T-cell (primary cell): ENCODE measurements around the gene IL20. TPM values are rescaled to one million over a fixed set of nuclear protein-coding genes. Genes with fewer than 3 reads are reported as not detected.

Source experiments
- ATAC-seq, 4 experiments: fragments of 200-7000 bp in 3 of 4; fragments of 150-1000 bp in 1 of 4; cut with Tn5 transposase; replicated peaks in 1 of 4; 1 replicate in 3 of 4; 2 replicates in 1 of 4; pipeline ENCODE4 v1.10.0; 2021; ENCODE audit warnings: moderate library complexity in 3 of 4, mild to moderate bottlenecking in 2 of 4, moderate number of reproducible peaks in 1 of 4
- CTCF ChIA-PET, 2 donors: fragments of 300-600 bp; sonication (Branson Sonifier 250); formaldehyde crosslinking; loops; one replicate each; lab custom pipeline; 2022; ENCODE audit warnings: antibody characterized with exemption in 2 of 2; lab: Charles Lee
- POLR2A ChIA-PET, 2 donors: fragments of 300-600 bp; sonication (Branson Sonifier 250); formaldehyde crosslinking; loops; one replicate each; lab custom pipeline; 2022; ENCODE audit warnings: antibody characterized with exemption in 2 of 2; lab: Charles Lee
- DNase-seq, 35 experiments: peaks; one replicate each; pipeline versions ENCODE4 v3.0.0 to v3.0.0-alpha.2; 2013 to 2023
- H3K27ac ChIP-seq: one replicate; pipeline ENCODE4 v1.5.1; 2013; ENCODE audit warnings: low read length
- H3K27me3 ChIP-seq, 2 experiments: replicated peaks in 1 of 2; 1 replicate in 1 of 2; 2 replicates in 1 of 2; pipeline versions ENCODE4 v1.6.1 to v1.7.0; 2013; ENCODE audit warnings: low read length in 1 of 2, mixed read lengths in 1 of 2; ENCODE audit not compliant: control insufficient read depth in 2 of 2, insufficient read depth in 2 of 2; ENCODE audit errors: extremely low read depth in 1 of 2
- H3K36me3 ChIP-seq, 2 donors: 1 replicate in 1 of 2; 2 replicates in 1 of 2; pipeline versions ENCODE4 v1.6.1 to v1.7.0; 2013; ENCODE audit warnings: low read length in 1 of 2; ENCODE audit not compliant: control insufficient read depth in 2 of 2, insufficient read depth in 1 of 2; ENCODE audit errors: extremely low read depth in 1 of 2
- H3K4me1 ChIP-seq, 2 experiments: 1 replicate in 1 of 2; 2 replicates in 1 of 2; pipeline versions ENCODE4 v1.6.1 to v1.7.0; 2013; ENCODE audit warnings: low read length in 2 of 2, mixed read lengths in 1 of 2; ENCODE audit not compliant: insufficient read depth in 2 of 2, control insufficient read depth in 1 of 2; ENCODE audit errors: extremely low read depth in 1 of 2
- H3K4me3 ChIP-seq, 2 donors: 1 replicate in 1 of 2; 2 replicates in 1 of 2; pipeline versions ENCODE4 v1.5.1 to v1.7.0; 2013; ENCODE audit warnings: mild to moderate bottlenecking in 2 of 2, low read length in 1 of 2, moderate library complexity in 1 of 2; ENCODE audit not compliant: control insufficient read depth in 1 of 2; ENCODE audit errors: extremely low read depth in 1 of 2
- H3K9me3 ChIP-seq: 2 replicates; pipeline ENCODE4 v1.7.0; 2013
- H3K27ac Mint-ChIP-seq, 2 donors: one replicate each; pipeline ENCODE4 v1.8.0; 2020 to 2021; ENCODE audit warnings: mild to moderate bottlenecking in 2 of 2, mixed read lengths in 2 of 2
- H3K27me3 Mint-ChIP-seq, 2 donors: one replicate each; pipeline ENCODE4 v1.8.0; 2021 to 2022; ENCODE audit warnings: mixed read lengths in 2 of 2
- H3K36me3 Mint-ChIP-seq: one replicate; pipeline ENCODE4 v1.8.0; 2021; ENCODE audit warnings: mixed read lengths
- H3K4me1 Mint-ChIP-seq, 3 donors: one replicate each; pipeline ENCODE4 v1.8.0; 2020 to 2022; ENCODE audit warnings: mixed read lengths in 3 of 3, mild to moderate bottlenecking in 1 of 3
- H3K4me3 Mint-ChIP-seq, 3 donors: one replicate each; pipeline ENCODE4 v1.8.0; 2020 to 2022; ENCODE audit warnings: mild to moderate bottlenecking in 3 of 3, mixed read lengths in 3 of 3, moderate library complexity in 3 of 3
- H3K9me3 Mint-ChIP-seq, 3 donors: one replicate each; pipeline ENCODE4 v1.8.0; 2020 to 2022; ENCODE audit warnings: mixed read lengths in 3 of 3
- WGBS: methylation state at CpG from one replicate; pipeline ENCODE4 v1.1.5; 2013; ENCODE audit warnings: missing lambda C conversion rate; ENCODE audit not compliant: insufficient coverage; 5-methylcytosine and 5-hydroxymethylcytosine counted together
- total RNA-seq, 35 experiments: library from RNA in 6 of 35; stranded (reverse) in 6 of 35; fragments of 120-200 nt in 1 of 35; gene quantifications; one replicate each; pipeline versions ENCODE4 v1.2.1 to v1.2.4 and lab custom pipeline; 2013 to 2026

The IL20 gene
- total RNA-seq, 5 donors from 2014 or later (not counting 1 experiment from before 2014, with no cell fraction given): not detected

DNA sequence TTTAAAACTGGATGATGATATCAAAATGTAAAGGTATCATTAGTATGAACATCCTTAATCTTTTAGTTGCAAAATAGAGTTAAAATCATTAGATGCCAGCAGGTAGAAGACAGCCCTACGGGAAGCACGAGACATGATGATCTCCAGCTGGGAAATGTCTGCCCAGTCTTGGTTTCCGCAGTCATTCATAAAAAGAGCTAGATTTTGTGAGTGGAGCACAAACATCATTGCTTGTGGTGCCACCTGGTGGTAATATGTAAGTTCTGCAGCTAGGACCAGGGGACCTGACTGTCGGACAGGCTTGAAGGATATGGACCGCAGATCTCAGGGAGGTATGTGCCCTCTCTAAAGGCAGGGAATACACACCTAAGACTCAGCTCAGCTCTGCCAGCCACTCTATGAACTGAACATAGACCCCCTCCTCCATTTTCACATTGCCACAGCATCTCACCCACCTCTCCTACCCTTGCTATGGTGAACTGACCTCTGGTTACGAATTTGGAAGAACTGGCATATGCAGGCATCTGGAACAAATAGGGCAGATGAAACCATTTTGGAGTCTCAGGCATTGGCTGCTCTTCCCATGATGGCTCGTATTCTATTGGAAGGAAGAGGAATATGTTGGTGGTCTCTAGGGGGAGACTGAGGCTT, 47.1 kb downstream of the IL20 start:
- Histone ChIP-seq H3K4me1 (peaks cover 71 to 93% of the 10 kb centered on the region in 2 experiments), H3K27ac (peak overlapping the region; percentile 29), H3K27me3 (no peaks in the 10 kb centered on the region), H3K36me3 (peaks cover 21 to 88% of the 10 kb centered on the region in 2 donors), H3K9me3 (no peaks in the 10 kb centered on the region), H3K4me3 (no peak overlapping the region)
- H3K4me3 Mint-ChIP-seq: peak overlapping the region in 1 of 3 donors; percentile 48
- ATAC-seq (peak; percentile 31 to 35 (median 34)), DNase-seq (peak in 33 of 35 experiments; percentile 21 to 86 (median 50))
- no peaks in the 10 kb centered on the region for H3K27me3 Mint-ChIP-seq
- peak overlapping the region in 1 of 2 donors; percentile 95 for H3K27ac Mint-ChIP-seq
- H3K9me3 Mint-ChIP-seq: no peaks in the 10 kb centered on the region
- H3K4me1 Mint-ChIP-seq: peaks cover 93 to 94% (median 93%) of the 10 kb centered on the region in 3 donors
- H3K36me3 Mint-ChIP-seq: peaks cover 71% of the 10 kb centered on the region
- ChIA-PET CTCF (interaction anchor here (0.7 to 4.1 kb wide), 54 partner anchors 9 to 433 kb away, joined by 3 to 81 read pairs (median 4); partner anchors contain the start of genes FCMR (in 2 of the 2), IL20 (in 2 of the 2), DYRK3 (in 1 of the 2) and IL19 (in 1 of the 2)), POLR2A (interaction anchor here (1.0 to 1.2 kb wide), 3 partner anchors 9 to 178 kb away, joined by 3 to 6 read pairs (median 5); partner anchors contain the start of gene FCMR (in 2 of the 2))
- 19% methylated on average over 6 of the region's 7 CpGs for WGBS

DNA sequence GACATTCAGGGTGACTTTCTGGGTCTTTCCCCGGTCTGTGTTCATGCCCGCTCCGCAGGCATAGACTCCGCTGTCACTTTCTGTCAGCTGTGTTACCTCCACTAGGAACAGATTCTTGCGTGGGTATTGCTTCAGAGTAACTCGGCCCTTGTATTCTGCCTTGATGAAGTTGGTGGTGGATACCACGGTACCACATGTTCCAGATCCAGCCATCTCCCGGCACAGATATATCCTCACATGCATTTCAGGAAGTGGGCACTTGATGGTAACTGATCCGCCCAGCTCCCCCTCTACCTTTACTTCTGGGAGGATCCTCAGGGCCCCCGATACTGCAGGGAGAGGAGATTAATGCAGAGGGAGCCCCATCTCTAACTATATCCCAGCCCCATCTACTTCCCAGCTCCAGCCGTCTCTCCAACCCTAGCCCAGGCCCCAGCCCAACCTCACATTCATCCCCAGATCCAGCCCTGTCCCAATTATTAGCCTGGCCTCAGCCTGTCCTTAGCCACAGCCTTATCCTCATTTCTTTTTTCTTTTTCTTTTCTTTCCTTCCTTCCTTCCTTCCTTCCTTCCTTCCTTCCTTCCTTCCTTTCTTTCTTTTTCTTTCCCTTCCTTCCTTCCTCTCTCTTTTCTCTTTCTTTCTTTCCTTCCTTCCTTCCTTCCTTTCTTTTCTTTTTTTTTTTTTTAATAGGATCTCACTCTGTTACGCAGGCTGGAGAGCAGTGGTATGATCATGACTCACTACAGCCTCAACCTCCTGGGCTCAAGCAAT, 48.5 kb downstream of the IL20 start:
- 84% methylated on average over 6 of the region's 12 CpGs for WGBS
- Mint-ChIP-seq H3K4me1 (peaks cover 87 to 93% (median 90%) of the 10 kb centered on the region in 3 donors), H3K27me3 (no peaks in the 10 kb centered on the region), H3K9me3 (no peaks in the 10 kb centered on the region), H3K36me3 (peaks cover 71% of the 10 kb centered on the region), H3K4me3 (no peak overlapping the region), H3K27ac (peak overlapping the region in 1 of 2 donors; percentile 95)
- Histone ChIP-seq H3K27ac (peak overlapping the region; percentile 45), H3K27me3 (no peaks in the 10 kb centered on the region), H3K4me1 (peaks cover 59 to 93% of the 10 kb centered on the region in 2 experiments), H3K9me3 (no peaks in the 10 kb centered on the region), H3K4me3 (no peak overlapping the region), H3K36me3 (peaks cover 15 to 77% of the 10 kb centered on the region in 2 donors)
- POLR2A ChIA-PET: no interaction called here
- CTCF ChIA-PET: interaction anchor here (0.5 to 4.1 kb wide), 9 partner anchors 8 to 187 kb away, joined by 3 to 52 read pairs (median 16); partner anchors contain the start of gene FCMR (in 1 of the 2)
- DNase-seq (no peak), ATAC-seq (no peak)

DNA sequence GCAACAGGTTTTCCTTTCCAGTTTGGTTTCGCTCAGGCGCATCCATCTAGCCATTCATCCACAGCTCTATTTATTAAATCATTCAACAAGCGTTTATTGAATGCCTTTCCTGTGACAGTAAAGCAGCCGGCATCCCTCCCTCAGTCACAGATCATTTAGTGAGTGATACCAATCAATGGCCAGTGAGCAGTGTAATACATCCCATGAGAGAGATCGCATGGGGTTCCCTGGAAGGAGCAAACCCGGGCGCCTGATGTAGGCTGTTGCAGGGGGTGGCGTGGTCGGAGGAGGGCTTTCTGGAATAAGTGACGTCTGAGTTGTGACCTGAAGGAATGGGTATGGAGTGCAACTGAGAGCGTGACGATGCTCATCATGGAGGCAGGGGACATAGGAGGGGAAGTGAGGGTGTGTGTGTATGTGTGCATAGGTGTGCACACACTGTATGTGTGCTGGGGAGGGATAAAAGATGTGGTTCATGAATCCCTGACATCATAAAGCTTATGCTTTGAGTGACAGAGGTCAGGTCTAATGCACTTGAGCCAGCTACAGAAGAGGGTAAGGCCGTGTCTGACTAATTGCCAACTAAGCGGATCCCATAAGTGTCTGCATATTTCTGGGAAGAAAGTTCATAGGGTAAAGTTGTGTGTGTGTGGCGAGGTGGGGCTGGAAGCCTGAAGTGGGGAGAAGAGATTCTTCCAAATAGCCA, 49.8 kb downstream of the IL20 start:
- 85% methylated on average over 12 of the region's 15 CpGs for WGBS
- peaks cover 11 to 70% of the 10 kb centered on the region in 2 donors for H3K36me3 ChIP-seq
- H3K27ac Mint-ChIP-seq: peak overlapping the region in 1 of 2 donors; percentile 95
- H3K27me3 ChIP-seq: no peaks in the 10 kb centered on the region
- ATAC-seq (no peak), DNase-seq (no peak)
- no peaks in the 10 kb centered on the region for H3K9me3 Mint-ChIP-seq
- peaks cover 75% of the 10 kb centered on the region for H3K36me3 Mint-ChIP-seq
- peak overlapping the region in 1 of 2 donors; percentile 83 for H3K4me3 ChIP-seq
- peaks cover 55 to 91% of the 10 kb centered on the region in 2 experiments for H3K4me1 ChIP-seq
- H3K27me3 Mint-ChIP-seq: no peaks in the 10 kb centered on the region
- peak overlapping the region; percentile 89 for H3K27ac ChIP-seq
- ChIA-PET POLR2A (no interaction called here), CTCF (interaction anchor here (0.6 to 4.1 kb wide), 7 partner anchors 17 to 189 kb away, joined by 3 to 20 read pairs (median 5); no protein-coding TSS in a partner anchor)
- H3K4me3 Mint-ChIP-seq: no peak overlapping the region
- H3K9me3 ChIP-seq: no peaks in the 10 kb centered on the region
- peaks cover 81 to 97% (median 88%) of the 10 kb centered on the region in 3 donors for H3K4me1 Mint-ChIP-seq

DNA sequence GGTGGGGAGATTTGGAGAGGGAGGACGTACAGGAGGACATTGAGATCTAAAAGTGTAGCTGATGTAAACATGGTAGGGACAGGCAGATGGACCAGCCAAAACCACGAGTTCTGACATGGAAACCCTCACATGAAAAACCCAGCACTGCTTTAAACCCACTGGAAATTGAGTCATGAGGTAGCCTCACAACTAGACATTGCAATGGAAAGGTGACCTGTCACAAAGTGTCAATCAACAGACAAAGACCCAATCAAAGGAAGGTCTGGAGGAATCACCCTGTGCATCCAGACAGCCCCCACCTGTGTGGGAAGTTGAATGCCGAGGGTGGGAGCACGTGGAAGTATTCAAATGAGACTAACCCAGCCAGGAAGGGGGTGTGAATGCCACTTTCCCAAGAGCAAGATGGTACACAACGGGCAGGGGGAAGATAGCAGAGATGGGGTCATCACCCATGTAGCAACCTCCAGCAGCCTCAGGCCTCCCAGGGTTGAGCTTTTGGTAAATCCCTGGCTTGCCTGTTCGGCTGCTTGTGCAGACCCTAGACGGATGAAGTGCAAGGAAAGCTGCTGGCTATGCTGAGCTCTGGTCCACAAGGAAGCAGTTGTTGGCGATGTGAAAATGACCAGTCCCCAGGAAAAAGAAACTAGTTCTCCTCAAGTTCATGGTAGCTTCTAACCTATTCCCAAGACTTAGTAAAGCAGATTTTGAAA, 50.7 kb downstream of the IL20 start:
- H3K36me3 ChIP-seq: peaks cover 10 to 61% of the 10 kb centered on the region in 2 donors
- Mint-ChIP-seq H3K4me3 (no peak overlapping the region), H3K9me3 (no peaks in the 10 kb centered on the region), H3K27ac (peak overlapping the region in 1 of 2 donors; percentile 95), H3K4me1 (peaks cover 71 to 97% (median 86%) of the 10 kb centered on the region in 3 donors), H3K27me3 (no peaks in the 10 kb centered on the region), H3K36me3 (peaks cover 78% of the 10 kb centered on the region)
- 53% methylated on average over 4 of the region's 8 CpGs for WGBS
- ATAC-seq (no peak), DNase-seq (no peak)
- peak overlapping the region; percentile 83 to 93 for H3K4me3 ChIP-seq
- ChIA-PET POLR2A (interaction anchor here (0.6 to 0.7 kb wide), 2 partner anchors 218 to 335 kb away, joined by 3 to 7 read pairs; no protein-coding TSS in a partner anchor), CTCF (interaction anchor here (0.5 to 2.3 kb wide), 11 partner anchors 10 to 191 kb away, joined by 3 to 8 read pairs (median 4); no protein-coding TSS in a partner anchor)
- H3K4me1 ChIP-seq: peaks cover 46 to 86% of the 10 kb centered on the region in 2 experiments
- no peaks in the 10 kb centered on the region for H3K27me3 ChIP-seq
- no peaks in the 10 kb centered on the region for H3K9me3 ChIP-seq
- H3K27ac ChIP-seq: peak overlapping the region; percentile 89

DNA sequence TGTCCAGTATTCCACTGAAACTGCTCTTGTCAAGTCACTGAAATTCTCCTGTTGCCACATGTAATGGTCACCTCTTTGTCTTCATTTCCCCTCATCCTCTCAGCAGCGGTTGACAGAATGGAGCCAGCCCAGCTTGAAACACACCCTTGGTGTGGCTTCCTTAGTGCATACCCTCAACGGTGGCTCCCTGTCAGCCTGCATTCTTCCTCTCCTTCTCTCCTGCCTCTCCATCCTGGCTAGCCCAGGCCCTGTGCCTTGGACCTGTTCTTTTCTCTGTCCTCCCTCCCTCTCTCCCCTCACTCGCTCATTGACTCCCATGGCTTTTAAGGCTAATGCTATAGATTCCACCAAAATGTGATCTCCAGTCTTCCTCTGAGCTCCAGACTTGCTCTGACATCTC, 52.7 kb downstream of the IL20 start:
- H3K36me3 Mint-ChIP-seq: peaks cover 66% of the 10 kb centered on the region
- Histone ChIP-seq H3K27me3 (no peaks in the 10 kb centered on the region), H3K36me3 (peaks cover 10 to 45% of the 10 kb centered on the region in 2 donors), H3K4me1 (peaks cover 42 to 83% of the 10 kb centered on the region in 2 experiments), H3K27ac (peak overlapping the region; percentile 89), H3K4me3 (peak overlapping the region; percentile 83 to 93), H3K9me3 (no peaks in the 10 kb centered on the region)
- no peaks in the 10 kb centered on the region for H3K27me3 Mint-ChIP-seq
- ChIA-PET POLR2A (interaction anchor here (1.1 to 1.4 kb wide), 2 partner anchors 55 to 403 kb away, joined by 3 to 5 read pairs; partner anchors contain the start of gene CD55 (in 1 of the 2)), CTCF (interaction anchor here (0.6 to 1.8 kb wide), 13 partner anchors 9 to 252 kb away, joined by 3 to 8 read pairs (median 3); no protein-coding TSS in a partner anchor)
- ATAC-seq (no peak), DNase-seq (no peak)
- H3K4me1 Mint-ChIP-seq: peaks cover 52 to 78% (median 68%) of the 10 kb centered on the region in 3 donors
- H3K27ac Mint-ChIP-seq: peak overlapping the region in 1 of 2 donors; percentile 95
- 18% methylated on average over 3 of the region's 3 CpGs for WGBS
- no peak overlapping the region for H3K4me3 Mint-ChIP-seq
- no peaks in the 10 kb centered on the region for H3K9me3 Mint-ChIP-seq
